Trophoblast cell (in vitro differentiated cells and primary cell): ENCODE results near the gene USP36.

Experiments
- DNase-seq, 2 donors: peaks; one replicate each; pipeline ENCODE4 v3.0.0-alpha.2; 2016
- H2AFZ ChIP-seq: 2 replicates; pipeline ENCODE4 v1.6.1; 2013; ENCODE audit warnings: low read length, moderate library complexity, mild to moderate bottlenecking; ENCODE audit not compliant: insufficient read depth, poor library complexity
- H2AK5ac ChIP-seq: 2 replicates; pipeline ENCODE4 v1.6.1; 2013; ENCODE audit warnings: mild to moderate bottlenecking, low read length
- H2BK120ac ChIP-seq: 2 replicates; pipeline ENCODE4 v1.6.1; 2013; ENCODE audit warnings: low read length, mild to moderate bottlenecking, moderate library complexity; ENCODE audit not compliant: insufficient read depth, poor library complexity
- H2BK12ac ChIP-seq: 2 replicates; pipeline ENCODE4 v1.6.1; 2013; ENCODE audit warnings: mild to moderate bottlenecking, low read length, moderate library complexity
- H2BK5ac ChIP-seq: 2 replicates; pipeline ENCODE4 v1.6.1; 2013; ENCODE audit warnings: low read length, low read depth, moderate library complexity, mild to moderate bottlenecking; ENCODE audit not compliant: poor library complexity
- H3K14ac ChIP-seq: 2 replicates; pipeline ENCODE4 v1.6.1; 2013; ENCODE audit warnings: mild to moderate bottlenecking, low read length
- H3K18ac ChIP-seq: 2 replicates; pipeline ENCODE4 v1.6.1; 2013; ENCODE audit warnings: mild to moderate bottlenecking, low read length
- H3K23ac ChIP-seq: 2 replicates; pipeline ENCODE4 v1.6.1; 2013; ENCODE audit warnings: low read length
- H3K27ac ChIP-seq: 2 replicates; pipeline ENCODE4 v1.5.1; 2013; ENCODE audit warnings: low read depth, mild to moderate bottlenecking, inconsistent platforms, low read length, moderate library complexity
- H3K27me3 ChIP-seq: 2 replicates; pipeline ENCODE4 v1.6.1; 2013; ENCODE audit warnings: inconsistent platforms, mild to moderate bottlenecking, low read length, moderate library complexity; ENCODE audit not compliant: insufficient read depth
- H3K36me3 ChIP-seq, 2 experiments: 1 replicate in 1 of 2; 2 replicates in 1 of 2; pipeline ENCODE4 v1.6.1; 2013; ENCODE audit warnings: low read length in 2 of 2, mild to moderate bottlenecking in 2 of 2, moderate library complexity in 1 of 2; ENCODE audit not compliant: insufficient read depth in 2 of 2, control insufficient read depth in 1 of 2
- H3K4ac ChIP-seq: 2 replicates; pipeline ENCODE4 v1.6.1; 2013; ENCODE audit warnings: low read depth, mild to moderate bottlenecking, low read length, moderate library complexity
- H3K4me1 ChIP-seq, 2 experiments: 1 replicate in 1 of 2; 2 replicates in 1 of 2; pipeline ENCODE4 v1.6.1; 2013; ENCODE audit warnings: low read length in 2 of 2, mild to moderate bottlenecking in 2 of 2, moderate library complexity in 1 of 2; ENCODE audit not compliant: insufficient read depth in 2 of 2, control insufficient read depth in 1 of 2
- H3K4me2 ChIP-seq: 2 replicates; pipeline ENCODE4 v1.6.1; 2013; ENCODE audit warnings: inconsistent platforms, mild to moderate bottlenecking, low read length, moderate library complexity
- H3K4me3 ChIP-seq: 2 replicates; pipeline ENCODE4 v1.5.1; 2013; ENCODE audit warnings: mild to moderate bottlenecking, low read depth, low read length, inconsistent platforms
- H3K79me1 ChIP-seq: one replicate; pipeline ENCODE4 v1.6.1; 2013; ENCODE audit warnings: low read length
- H3K79me2 ChIP-seq: 2 replicates; pipeline ENCODE4 v1.6.1; 2013; ENCODE audit warnings: low read length, mild to moderate bottlenecking; ENCODE audit not compliant: control insufficient read depth, insufficient read depth, poor library complexity
- H3K9ac ChIP-seq: 2 replicates; pipeline ENCODE4 v1.6.1; 2013; ENCODE audit warnings: mild to moderate bottlenecking, low read length
- H3K9me3 ChIP-seq: 2 replicates; pipeline ENCODE4 v1.6.1; 2013; ENCODE audit warnings: low read depth, mild to moderate bottlenecking, control low read depth, inconsistent platforms, low read length; ENCODE audit not compliant: insufficient read depth
- H4K12ac ChIP-seq: 2 replicates; pipeline ENCODE4 v1.6.1; 2013; ENCODE audit warnings: low read depth, mild to moderate bottlenecking, low read length, moderate library complexity
- H4K8ac ChIP-seq: 2 replicates; pipeline ENCODE4 v1.6.1; 2013; ENCODE audit warnings: low read depth, mild to moderate bottlenecking, low read length, moderate library complexity
- H4K91ac ChIP-seq: one replicate; pipeline ENCODE4 v1.6.1; 2013; ENCODE audit warnings: low read depth, mild to moderate bottlenecking, low read length, moderate library complexity
- WGBS: extraction: QIAGEN DNeasy Blood & Tissue Kit; methylation state at CpG from one replicate; pipeline ENCODE4 v1.1.7; 2013; ENCODE audit warnings: missing lambda C conversion rate; ENCODE audit not compliant: insufficient read length, insufficient coverage; ENCODE audit errors: extremely low coverage; 5-methylcytosine and 5-hydroxymethylcytosine counted together

USP36 gene

DNA sequence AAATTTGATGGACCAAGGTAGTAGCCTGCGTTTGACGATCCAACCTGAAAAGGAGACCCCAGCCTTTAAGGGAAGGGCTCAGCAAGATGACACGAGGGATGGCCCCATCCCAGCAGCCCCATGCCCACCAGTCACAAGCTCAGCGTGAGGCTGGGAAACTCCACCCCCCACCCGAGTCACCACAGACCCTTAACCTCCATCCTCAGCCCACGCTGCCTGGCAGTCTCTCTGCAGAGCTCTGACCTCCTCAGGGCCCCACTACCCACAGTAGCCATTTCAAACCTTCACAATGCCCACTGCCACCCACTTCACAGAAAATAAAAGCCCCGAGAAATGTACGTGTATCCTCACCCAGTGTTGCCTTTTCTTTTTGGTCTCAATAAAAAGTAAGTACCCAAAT, 18.7 kb downstream of the USP36 start:
- H2BK120ac ChIP-seq: no peak overlapping the region
- no peak overlapping the region for H4K8ac ChIP-seq
- DNase-seq: no peak
- no peak overlapping the region for H3K4me2 ChIP-seq
- H3K23ac ChIP-seq: no peak overlapping the region
- H3K27me3 ChIP-seq: no peaks in the 10 kb centered on the region
- peaks cover 6 to 13% of the 10 kb centered on the region in 2 experiments for H3K4me1 ChIP-seq
- no peak overlapping the region for H3K4ac ChIP-seq
- no CpG with 5 or more reads among the region's 8 CpGs for WGBS
- no peak overlapping the region for H3K4me3 ChIP-seq
- H4K91ac ChIP-seq: no peak overlapping the region
- H3K27ac ChIP-seq: no peak overlapping the region
- H3K9ac ChIP-seq: no peak overlapping the region
- no peak overlapping the region for H3K18ac ChIP-seq
- H3K79me2 ChIP-seq: no peaks in the 10 kb centered on the region
- no peak overlapping the region for H2AK5ac ChIP-seq
- H2BK5ac ChIP-seq: no peak overlapping the region
- H3K9me3 ChIP-seq: no peaks in the 10 kb centered on the region
- no peak overlapping the region for H2BK12ac ChIP-seq
- no peak overlapping the region for H4K12ac ChIP-seq
- H3K14ac ChIP-seq: no peak overlapping the region
- H2AFZ ChIP-seq: no peak overlapping the region
- no peaks in the 10 kb centered on the region for H3K79me1 ChIP-seq
- H3K36me3 ChIP-seq: peaks cover 57 to 75% of the 10 kb centered on the region in 2 experiments

DNA sequence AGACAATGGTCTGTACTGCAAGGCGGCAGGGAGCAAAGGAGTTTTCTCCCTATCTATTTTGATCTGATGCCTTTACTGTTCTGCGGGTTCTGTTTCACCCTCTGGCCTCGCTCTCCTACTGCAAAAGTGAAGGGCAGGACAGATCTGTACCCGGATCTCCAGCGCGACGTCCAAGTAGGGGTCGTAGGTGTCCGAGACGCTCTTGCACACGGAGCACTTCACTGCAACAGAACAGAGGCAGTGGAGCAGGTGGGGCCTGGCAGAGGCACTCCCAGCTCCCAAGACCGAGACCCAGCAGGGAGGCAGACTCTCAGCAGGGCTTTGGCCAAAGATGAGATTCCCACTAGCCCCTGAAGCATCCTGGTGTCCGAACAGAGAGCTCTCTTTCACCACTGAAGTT, 19.8 kb downstream of the USP36 start:
- Histone ChIP-seq H2AFZ (no peak overlapping the region), H4K8ac (no peak overlapping the region), H3K4ac (no peak overlapping the region), H2BK120ac (no peak overlapping the region), H3K23ac (no peak overlapping the region), H3K4me3 (no peak overlapping the region), H3K27me3 (no peaks in the 10 kb centered on the region), H3K79me2 (no peaks in the 10 kb centered on the region), H3K9ac (no peak overlapping the region), H3K36me3 (peaks cover 54 to 75% of the 10 kb centered on the region in 2 experiments), H2BK5ac (no peak overlapping the region), H3K79me1 (no peaks in the 10 kb centered on the region), H2AK5ac (no peak overlapping the region), H4K12ac (no peak overlapping the region), H3K27ac (no peak overlapping the region), H3K4me1 (peaks cover 6 to 11% of the 10 kb centered on the region in 2 experiments), H2BK12ac (no peak overlapping the region), H3K18ac (no peak overlapping the region), H4K91ac (no peak overlapping the region), H3K14ac (no peak overlapping the region), H3K9me3 (no peaks in the 10 kb centered on the region), H3K4me2 (no peak overlapping the region)
- DNase-seq: no peak
- no CpG with 5 or more reads among the region's 13 CpGs for WGBS

DNA sequence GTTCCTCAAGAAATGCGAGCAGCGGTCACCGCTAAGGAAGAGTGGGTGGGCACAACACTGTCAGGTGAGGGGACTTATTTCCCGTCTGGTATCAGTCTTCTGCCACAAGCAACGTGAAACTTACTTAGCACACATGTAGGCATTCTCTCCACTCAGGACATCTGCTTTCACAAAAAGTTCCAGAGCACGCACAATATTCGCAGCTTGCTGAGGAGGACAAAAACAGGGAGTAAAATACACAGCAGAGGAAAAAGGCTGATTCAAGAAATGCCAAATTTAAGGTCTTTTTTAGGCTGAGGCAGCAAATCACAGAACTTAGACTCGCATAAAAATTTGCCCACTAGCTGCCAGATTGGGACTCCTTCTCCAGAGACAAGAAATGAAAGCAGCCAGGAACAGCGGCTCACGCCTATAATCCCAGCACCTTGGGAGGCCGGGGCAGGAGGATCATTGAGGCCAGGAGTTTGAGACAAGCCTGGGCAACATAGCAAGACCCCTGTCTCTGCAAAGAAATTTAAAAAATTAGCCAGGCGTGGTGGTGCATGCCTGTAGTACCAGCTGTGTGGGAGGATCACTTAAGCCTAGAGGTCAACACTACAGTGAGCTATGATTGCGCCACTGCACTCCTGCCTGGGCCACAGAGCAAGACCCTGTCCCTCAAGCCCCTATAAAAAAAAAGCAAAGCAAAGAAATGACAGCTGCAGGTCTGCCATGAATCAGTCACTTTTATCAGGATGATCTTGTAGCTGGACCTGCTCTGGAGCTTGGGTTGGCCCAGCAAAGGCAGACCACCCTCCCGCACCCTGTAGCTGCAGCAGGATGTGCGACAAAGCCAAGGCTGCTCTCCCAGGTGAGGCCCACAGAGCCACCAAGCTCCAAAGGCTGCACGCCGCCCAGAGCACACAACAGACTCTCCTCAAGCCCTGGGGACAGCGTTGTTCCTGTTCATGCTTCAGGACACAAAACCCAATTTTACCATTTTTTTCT, 20.5 kb downstream of the USP36 start:
- Histone ChIP-seq H2BK120ac (no peak overlapping the region), H3K27ac (no peak overlapping the region), H2AFZ (no peak overlapping the region), H3K14ac (no peak overlapping the region), H3K9ac (no peak overlapping the region), H3K36me3 (peaks cover 48 to 71% of the 10 kb centered on the region in 2 experiments), H2AK5ac (no peak overlapping the region), H2BK5ac (no peak overlapping the region), H3K4me3 (no peak overlapping the region), H3K4me2 (no peak overlapping the region), H3K4ac (no peak overlapping the region), H4K12ac (no peak overlapping the region), H4K8ac (no peak overlapping the region), H3K79me1 (no peaks in the 10 kb centered on the region), H3K23ac (no peak overlapping the region), H3K9me3 (no peaks in the 10 kb centered on the region), H2BK12ac (no peak overlapping the region), H3K79me2 (no peaks in the 10 kb centered on the region), H3K4me1 (peaks cover 6 to 11% of the 10 kb centered on the region in 2 experiments), H3K27me3 (no peaks in the 10 kb centered on the region), H3K18ac (no peak overlapping the region), H4K91ac (no peak overlapping the region)
- no CpG with 5 or more reads among the region's 18 CpGs for WGBS
- no peak for DNase-seq

DNA sequence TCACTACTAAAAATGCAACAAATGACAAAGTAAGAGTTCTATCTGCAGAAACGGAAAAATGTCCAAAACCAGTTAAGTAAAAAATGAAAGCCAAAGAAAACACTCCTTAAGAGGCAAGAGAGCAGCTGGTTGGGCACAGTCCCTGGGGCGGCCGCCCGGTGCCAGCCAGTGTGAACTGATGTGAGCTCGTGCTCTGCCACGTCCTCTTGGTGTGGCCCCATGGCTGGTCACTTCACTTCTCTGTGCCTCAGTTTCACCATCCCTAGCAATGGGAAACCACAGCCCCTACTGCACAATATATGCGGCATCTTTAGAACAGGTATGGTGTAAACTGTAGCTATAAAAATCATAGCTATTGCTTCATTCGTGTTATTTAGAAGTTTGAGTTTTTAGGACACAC, 21.2 kb downstream of the USP36 start:
- Histone ChIP-seq H2BK120ac (no peak overlapping the region), H2BK5ac (no peak overlapping the region), H3K4ac (no peak overlapping the region), H3K4me3 (no peak overlapping the region), H3K9me3 (no peaks in the 10 kb centered on the region), H3K4me1 (peaks cover 6 to 11% of the 10 kb centered on the region in 2 experiments), H4K12ac (no peak overlapping the region), H3K27me3 (no peaks in the 10 kb centered on the region), H2AFZ (no peak overlapping the region), H3K9ac (no peak overlapping the region), H4K8ac (no peak overlapping the region), H3K18ac (no peak overlapping the region), H2AK5ac (no peak overlapping the region), H3K79me2 (no peaks in the 10 kb centered on the region), H2BK12ac (no peak overlapping the region), H3K14ac (no peak overlapping the region), H4K91ac (no peak overlapping the region), H3K23ac (no peak overlapping the region), H3K79me1 (no peaks in the 10 kb centered on the region), H3K27ac (no peak overlapping the region), H3K36me3 (peaks cover 55 to 72% of the 10 kb centered on the region in 2 experiments), H3K4me2 (no peak overlapping the region)
- DNase-seq: no peak
- no CpG with 5 or more reads among the region's 8 CpGs for WGBS
